ENCODE measurements around the gene INPP5E.

The INPP5E gene

GRCh38 chr9:136473354-136473721 is 33.7 kb upstream of the INPP5E start:
- no peak overlapping the region for H3K4me3 ChIP-seq (ENCODE audit: low read depth, low read length)

- no peak overlapping the region for H3K4me3 ChIP-seq (ENCODE audit: low read depth, low read length)
Observed at GRCh38 chr9:136472640-136473353, 33.2 kb upstream of the INPP5E start.

DNA sequence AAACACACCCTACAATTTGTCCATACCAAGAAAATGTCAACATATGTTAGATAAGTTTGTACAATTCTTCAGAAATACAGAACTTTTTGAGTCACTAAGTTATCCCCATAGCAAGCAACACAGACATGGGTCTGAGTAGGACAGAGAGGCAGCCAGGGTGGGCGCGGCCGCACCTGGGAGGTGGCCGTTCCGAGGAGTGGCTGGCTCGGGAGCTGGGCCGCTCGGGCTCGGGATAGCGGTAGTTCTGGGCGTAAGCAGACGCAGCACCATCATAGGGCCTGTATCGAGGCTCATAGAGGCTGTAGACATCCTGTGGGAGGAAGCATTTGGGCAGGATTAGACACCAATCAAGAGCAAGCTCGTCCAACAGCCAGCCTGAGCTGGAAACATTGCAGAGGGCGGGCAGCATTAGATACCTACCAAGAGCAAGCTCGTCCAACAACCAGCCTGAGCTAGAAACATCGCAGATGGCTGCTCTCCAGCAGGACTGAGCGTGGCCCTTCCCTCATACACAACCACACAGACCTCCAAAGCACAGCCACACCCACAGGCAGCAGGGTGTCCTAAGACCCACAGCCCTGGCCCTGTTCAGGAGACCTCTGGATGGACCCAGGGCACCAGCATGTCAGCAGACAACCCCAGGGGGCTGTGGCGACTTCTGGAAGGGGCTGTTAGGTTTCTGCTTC is 32.3 kb upstream of the INPP5E start:
- H3K4me3 ChIP-seq (ENCODE audit: low read depth, low read length): no peak overlapping the region

- H3K4me3 ChIP-seq (ENCODE audit: low read depth, low read length): no peak overlapping the region
Observed at GRCh38 chr9:136470792-136471469, 31.3 kb upstream of the INPP5E start.

DNA sequence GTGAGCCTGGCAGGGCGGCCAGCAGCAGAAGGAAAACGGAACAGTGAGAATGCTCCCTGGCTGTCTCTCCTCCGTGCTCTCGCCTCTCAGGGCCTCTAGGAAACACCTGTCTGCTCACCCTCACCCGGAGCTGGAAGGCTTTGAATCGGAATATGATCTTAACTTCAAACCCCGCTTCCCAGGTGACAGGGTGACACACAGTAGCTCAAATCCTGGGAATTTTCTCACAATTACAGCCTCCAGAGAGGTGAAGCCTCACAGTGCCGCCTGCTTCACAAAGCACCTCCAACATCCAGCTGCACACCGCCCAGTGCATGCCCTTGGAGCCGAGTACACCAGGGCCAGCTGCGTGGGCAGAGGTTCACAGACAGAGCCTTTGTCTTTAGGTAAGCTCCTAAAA is 30.7 kb upstream of the INPP5E start:
- H3K4me3 ChIP-seq (ENCODE audit: low read depth, low read length): no peak overlapping the region

DNA sequence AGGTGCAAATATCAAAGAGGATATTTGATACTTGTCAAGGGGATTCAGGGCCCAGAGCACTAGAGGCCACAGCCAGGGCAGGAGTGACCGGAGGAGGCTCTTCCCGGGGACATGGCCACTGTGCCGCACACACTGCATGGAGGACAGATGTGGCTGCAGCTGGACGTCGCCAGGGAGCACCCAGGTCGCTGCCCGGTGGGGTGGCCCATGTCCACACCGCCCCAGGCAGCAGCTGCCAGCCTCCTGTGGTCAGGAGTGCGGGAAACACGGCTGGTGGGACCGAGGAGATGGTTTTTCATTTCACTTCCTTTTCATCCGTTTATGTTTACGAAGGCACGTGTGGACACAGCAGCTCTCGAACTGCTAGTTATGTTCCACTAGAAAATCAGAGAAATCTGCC is 28.1 kb upstream of the INPP5E start:
- no peak overlapping the region for H3K4me3 ChIP-seq (ENCODE audit: low read depth, low read length)

GRCh38 chr9:136466155-136466541 is 26.5 kb upstream of the INPP5E start:
- no peak overlapping the region for H3K4me3 ChIP-seq (ENCODE audit: low read depth, low read length)

DNA sequence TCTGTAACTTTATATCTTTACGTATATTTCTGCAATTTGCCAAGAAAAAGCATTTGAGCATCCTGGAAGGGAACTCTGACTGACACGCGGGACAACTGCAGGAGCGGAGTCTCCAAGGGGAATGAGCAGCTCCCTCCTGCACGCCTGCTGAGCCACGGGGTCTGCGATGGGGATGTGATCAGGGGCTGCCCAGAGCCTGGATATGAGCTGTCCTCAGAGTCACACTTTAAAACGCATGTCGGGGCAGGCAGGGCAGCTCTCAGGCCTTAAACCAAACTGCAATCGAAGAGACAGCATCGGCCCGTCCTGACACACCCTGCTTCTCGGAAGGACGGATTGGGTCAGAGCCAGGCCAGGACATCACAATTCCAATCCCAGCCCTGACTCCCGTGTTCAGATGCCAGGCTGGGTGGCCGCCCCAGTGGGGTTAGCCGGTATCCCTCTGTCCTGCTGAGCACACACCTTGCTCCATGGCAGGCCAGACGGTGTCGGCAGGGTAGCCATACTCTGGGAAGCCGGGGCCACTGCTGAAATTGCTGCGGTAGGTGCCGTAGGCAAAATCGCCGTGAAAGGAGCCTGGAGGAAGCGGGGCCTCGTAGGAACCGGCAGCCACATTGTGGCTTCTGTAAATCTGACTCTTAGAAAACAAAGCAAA is 26.0 kb upstream of the INPP5E start:
- H3K4me3 ChIP-seq (ENCODE audit: low read depth, low read length): no peak overlapping the region

DNA sequence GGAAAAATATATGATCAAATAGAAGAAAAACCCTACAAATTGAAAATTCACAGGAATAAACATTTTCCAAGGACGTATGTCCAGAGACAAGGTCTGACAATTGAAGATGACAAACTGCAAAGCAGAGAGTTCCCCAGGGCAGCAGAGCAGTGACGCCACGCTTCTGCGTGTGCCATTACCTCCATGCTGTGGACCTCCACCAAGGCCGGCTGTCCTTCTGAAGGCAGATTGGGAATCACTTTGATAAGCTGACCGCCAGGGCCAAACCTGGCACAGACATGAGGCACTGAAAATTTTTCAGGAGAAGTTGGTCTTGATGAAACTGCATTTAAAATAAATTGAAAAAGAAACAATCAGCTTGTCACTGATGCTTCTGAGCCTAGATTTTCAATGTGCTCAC is 24.6 kb upstream of the INPP5E start:
- no peak overlapping the region for H3K4me3 ChIP-seq (ENCODE audit: low read depth, low read length)

DNA sequence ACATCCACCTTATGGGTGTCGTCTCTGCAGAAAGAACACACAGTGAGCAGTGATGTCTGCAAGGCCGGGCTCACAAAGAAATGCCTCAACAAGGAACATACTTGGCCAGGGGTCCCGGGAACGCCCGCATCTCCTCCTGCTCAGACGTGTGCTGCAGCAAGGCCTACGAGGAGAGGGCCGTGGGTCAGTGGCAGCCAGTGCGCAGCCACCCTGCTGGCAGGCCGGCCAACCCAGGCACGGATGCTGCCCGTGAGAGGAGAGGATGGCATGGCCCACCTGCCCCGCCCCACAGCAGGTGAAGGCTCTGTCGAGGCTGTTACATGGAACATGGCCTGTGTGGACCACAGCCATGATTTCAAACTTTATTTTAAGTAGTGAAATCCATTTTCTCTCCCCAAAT is 23.9 kb upstream of the INPP5E start:
- H3K4me3 ChIP-seq (ENCODE audit: low read depth, low read length): no peak overlapping the region

DNA sequence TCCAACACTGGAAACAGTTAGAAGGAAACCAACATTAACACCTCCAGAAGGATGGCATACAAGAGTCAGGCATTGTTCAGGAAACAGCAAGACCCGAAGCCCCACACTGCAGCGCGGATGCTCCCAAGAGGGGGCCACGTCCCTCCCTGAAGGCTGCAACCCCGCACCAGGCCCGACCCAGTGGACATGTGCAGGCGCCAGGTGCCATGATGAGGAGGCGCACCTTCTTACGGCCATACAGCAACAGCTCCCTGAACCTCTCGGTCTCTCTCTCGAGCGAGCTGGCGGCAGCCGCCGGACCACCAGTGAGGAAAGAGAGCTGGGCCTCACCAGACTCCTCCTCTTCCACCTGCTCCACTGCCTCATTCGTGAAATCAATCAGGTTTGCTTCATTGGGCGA is 23.0 kb upstream of the INPP5E start:
- H3K4me3 ChIP-seq (ENCODE audit: low read depth, low read length): no peak overlapping the region

DNA sequence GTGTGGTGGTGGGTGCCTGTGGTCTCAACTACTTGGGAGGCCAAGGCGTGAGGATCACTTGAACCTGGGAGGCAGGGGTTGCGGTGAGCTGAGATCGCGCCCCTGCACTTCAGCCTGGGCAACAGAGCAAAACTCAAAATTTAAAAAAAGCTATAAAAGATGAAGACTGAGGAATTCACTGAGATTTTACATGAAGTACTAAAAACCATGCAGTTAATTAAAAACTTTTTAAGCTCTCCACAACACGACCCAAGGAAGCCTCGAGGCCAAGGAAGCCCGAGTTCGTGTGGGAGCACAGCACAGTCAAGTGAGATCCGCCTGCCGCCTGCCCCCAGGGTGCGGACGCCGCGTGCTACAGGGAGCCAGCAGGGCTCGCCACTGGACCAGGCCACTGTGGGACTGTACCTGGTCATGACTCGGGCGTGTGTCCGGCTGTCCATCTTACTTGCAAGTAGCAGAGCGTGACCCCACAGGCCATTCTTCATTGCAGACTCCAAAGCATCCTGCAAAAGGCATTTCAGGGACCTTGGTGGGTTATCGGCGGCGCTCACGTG is 21.2 kb upstream of the INPP5E start:
- H3K4me3 ChIP-seq (ENCODE audit: low read depth, low read length): no peak overlapping the region

GRCh38 chr9:136459425-136459824 is 19.8 kb upstream of the INPP5E start:
- H3K4me3 ChIP-seq (ENCODE audit: low read depth, low read length): no peak overlapping the region

GRCh38 chr9:136457326-136457725 is 17.7 kb upstream of the INPP5E start:
- H3K4me3 ChIP-seq (ENCODE audit: low read depth, low read length): no peak overlapping the region

DNA sequence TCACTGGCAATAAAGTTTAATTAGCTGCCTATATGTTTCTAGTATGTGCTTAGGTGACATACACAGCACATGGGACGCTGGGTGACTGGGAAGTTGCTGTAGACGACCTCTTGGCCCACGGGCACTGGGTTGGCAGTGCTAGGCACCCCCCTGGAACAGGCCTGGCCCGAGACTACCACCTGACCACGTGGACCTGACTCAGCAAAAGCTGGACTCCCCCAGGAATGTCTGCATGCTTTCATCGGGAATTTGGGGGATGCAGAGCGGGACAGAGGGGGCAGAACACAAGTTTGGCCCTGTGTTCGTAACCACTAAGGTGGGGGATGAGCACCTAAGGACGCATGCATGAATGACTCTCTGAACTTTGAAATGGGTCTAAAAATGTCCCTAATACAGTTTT is 16.6 kb upstream of the INPP5E start:
- no peak overlapping the region for H3K4me3 ChIP-seq (ENCODE audit: low read depth, low read length)

GRCh38 chr9:136455043-136456002 is 15.7 kb upstream of the INPP5E start:
- H3K4me3 ChIP-seq (ENCODE audit: low read depth, low read length): no peak overlapping the region

DNA sequence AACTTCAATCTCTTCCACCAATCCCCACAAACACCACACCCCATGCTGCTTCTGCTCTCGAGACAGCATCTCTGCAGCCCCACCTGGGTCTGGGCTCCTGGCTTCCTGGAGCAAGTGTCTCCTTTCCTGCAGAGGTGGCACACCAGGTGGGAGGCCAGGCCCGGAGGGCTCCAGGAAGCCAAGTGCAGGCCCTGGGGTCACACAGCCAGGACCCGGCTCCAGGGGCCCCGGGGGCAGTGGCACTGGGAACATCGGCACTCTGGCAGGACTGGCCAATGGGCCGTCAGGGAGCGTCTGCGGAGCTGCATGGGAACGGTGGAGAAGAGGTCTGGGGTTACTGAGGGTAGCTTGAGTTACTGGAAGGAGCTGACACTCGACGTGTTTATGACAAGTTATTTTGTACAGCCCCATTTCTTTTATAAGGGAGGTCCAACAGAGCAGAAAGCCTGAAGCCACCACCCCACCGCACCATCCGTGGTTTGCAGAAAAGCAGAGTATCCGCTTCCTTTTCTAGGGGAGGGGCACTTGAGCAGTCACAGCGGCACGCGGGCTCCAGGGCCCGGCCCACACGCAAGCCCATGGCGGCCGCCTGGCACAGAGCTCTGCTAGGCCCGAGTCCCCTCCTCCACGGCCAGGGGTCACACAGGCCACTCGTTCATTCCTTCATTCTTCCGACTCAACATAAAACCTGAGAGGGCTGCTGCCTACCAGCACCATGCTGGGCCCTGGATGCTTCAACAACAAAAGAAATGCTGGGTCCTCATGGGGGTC is 14.6 kb upstream of the INPP5E start:
- no peak overlapping the region for H3K4me3 ChIP-seq (ENCODE audit: low read depth, low read length)

DNA sequence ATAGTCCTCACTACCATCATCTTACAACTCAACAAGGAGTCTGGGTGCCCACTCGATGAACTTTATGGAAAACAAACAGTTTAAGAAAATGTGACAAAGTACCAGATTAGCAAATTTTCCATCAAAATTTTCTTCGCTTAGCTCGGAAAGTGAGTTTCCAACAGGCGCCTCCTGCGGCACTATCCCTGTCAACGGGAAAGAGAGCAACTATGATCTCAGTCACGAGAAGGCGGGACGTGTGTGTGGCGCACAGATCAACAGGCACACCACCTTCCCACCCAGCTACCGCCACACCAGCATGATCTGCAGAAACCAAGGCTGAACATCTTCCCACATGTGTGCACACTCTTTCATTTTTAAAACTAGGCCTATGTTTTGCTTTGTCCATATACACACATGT is 13.7 kb upstream of the INPP5E start:
- no peak overlapping the region for H3K4me3 ChIP-seq (ENCODE audit: low read depth, low read length)

- no peak overlapping the region for H3K4me3 ChIP-seq (ENCODE audit: low read depth, low read length)
Observed at GRCh38 chr9:136451221-136451877, 11.7 kb upstream of the INPP5E start.
